ENCODE results near the gene ASTN1. TPM values are rescaled to one million over a fixed set of nuclear protein-coding genes. Genes with fewer than 3 reads are reported as not detected.

The ASTN1 gene
- total RNA-seq, 2 experiments from 2014 or later, result not detected

- H3K36me3 Mint-ChIP-seq, result no peaks in the 10 kb centered on the region
- H3K4me1 Mint-ChIP-seq, result no peaks in the 10 kb centered on the region
- DNase-seq, result no peak
- no peak overlapping the region for H3K27ac Mint-ChIP-seq
- peaks cover 1% of the 10 kb centered on the region for H3K9me3 Mint-ChIP-seq
- H3K4me3 Mint-ChIP-seq, result no peak overlapping the region
- H3K27me3 Mint-ChIP-seq, result peaks cover 33% of the 10 kb centered on the region
Observed at GRCh38 chr1:177173976-177174375, 9.5 kb upstream of the ASTN1 start.

- Mint-ChIP-seq H3K4me1 (no peaks in the 10 kb centered on the region), H3K36me3 (no peaks in the 10 kb centered on the region), H3K27me3 (peaks cover 26% of the 10 kb centered on the region), H3K27ac (no peak overlapping the region), H3K9me3 (peaks cover 1% of the 10 kb centered on the region), H3K4me3 (no peak overlapping the region)
- DNase-seq, result no peak
Observed at GRCh38 chr1:177172866-177173265, 8.4 kb upstream of the ASTN1 start.

- Mint-ChIP-seq H3K36me3 (no peaks in the 10 kb centered on the region), H3K4me3 (no peak overlapping the region), H3K27ac (no peak overlapping the region), H3K9me3 (peaks cover 1% of the 10 kb centered on the region), H3K27me3 (peaks cover 26% of the 10 kb centered on the region), H3K4me1 (no peaks in the 10 kb centered on the region)
- no peak for DNase-seq
Observed at GRCh38 chr1:177172272-177172671, 7.8 kb upstream of the ASTN1 start.

GRCh38 chr1:177171536-177172123 is 7.1 kb upstream of the ASTN1 start:
- H3K36me3 Mint-ChIP-seq, result no peaks in the 10 kb centered on the region
- H3K27me3 Mint-ChIP-seq, result peaks cover 26% of the 10 kb centered on the region
- H3K4me3 Mint-ChIP-seq, result no peak overlapping the region
- peaks cover 1% of the 10 kb centered on the region for H3K9me3 Mint-ChIP-seq
- H3K27ac Mint-ChIP-seq, result no peak overlapping the region
- no peaks in the 10 kb centered on the region for H3K4me1 Mint-ChIP-seq
- no peak for DNase-seq

- Mint-ChIP-seq H3K27me3 (peaks cover 25% of the 10 kb centered on the region), H3K27ac (no peak within 1 kb of the TSS), H3K4me1 (no peaks in the 10 kb centered on the region), H3K36me3 (no peaks in the 10 kb centered on the region), H3K4me3 (no peak within 1 kb of the TSS), H3K9me3 (no peaks in the 10 kb centered on the region)
- DNase-seq, result peak; percentile 1
Observed at GRCh38 chr1:177170756-177171535, 6.4 kb upstream of the ASTN1 start, which contains the start of gene BRINP2. TSS of gene BRINP2 (plus strand) at chr1:177170958. CDS start at chr1:177229877, 58,919 bp downstream.

- Mint-ChIP-seq H3K4me3 (no peak overlapping the region), H3K36me3 (peaks cover 2% of the 10 kb centered on the region), H3K27me3 (peaks cover 42% of the 10 kb centered on the region)
Observed at GRCh38 chr1:177165069-177165439, 542 bp upstream of the ASTN1 start.

GRCh38 chr1:177163844-177164379 is 600 bp downstream of the ASTN1 start:
- Mint-ChIP-seq H3K27me3 (peaks cover 42% of the 10 kb centered on the region), H3K4me1 (no peaks in the 10 kb centered on the region), H3K27ac (no peak overlapping the region), H3K36me3 (peaks cover 2% of the 10 kb centered on the region), H3K4me3 (no peak overlapping the region), H3K9me3 (peaks cover 3% of the 10 kb centered on the region)
- DNase-seq, result no peak

More at GRCh38 chr1:177165069-177165439, 542 bp upstream of the ASTN1 start:
- DNase-seq, result no peak
- no peak overlapping the region for H3K27ac Mint-ChIP-seq
- H3K4me1 Mint-ChIP-seq, result no peaks in the 10 kb centered on the region
- H3K9me3 Mint-ChIP-seq, result peaks cover 3% of the 10 kb centered on the region

GRCh38 chr1:177162243-177162642 is 2.3 kb downstream of the ASTN1 start:
- DNase-seq, result no peak
- peaks cover 2% of the 10 kb centered on the region for H3K36me3 Mint-ChIP-seq
- no peak overlapping the region for H3K4me3 Mint-ChIP-seq
- no peaks in the 10 kb centered on the region for H3K4me1 Mint-ChIP-seq
- H3K9me3 Mint-ChIP-seq, result peaks cover 3% of the 10 kb centered on the region
- H3K27ac Mint-ChIP-seq, result no peak overlapping the region
- H3K27me3 Mint-ChIP-seq, result peaks cover 42% of the 10 kb centered on the region

GRCh38 chr1:177146499-177146898 is 18.0 kb downstream of the ASTN1 start:
- no peak overlapping the region for H3K27ac Mint-ChIP-seq
- no peaks in the 10 kb centered on the region for H3K36me3 Mint-ChIP-seq
- peaks cover 2% of the 10 kb centered on the region for H3K9me3 Mint-ChIP-seq

GRCh38 chr1:177145106-177146070 is 19.1 kb downstream of the ASTN1 start:
- Mint-ChIP-seq H3K36me3 (no peaks in the 10 kb centered on the region), H3K9me3 (peaks cover 2% of the 10 kb centered on the region), H3K27me3 (peaks cover 4% of the 10 kb centered on the region), H3K4me1 (no peaks in the 10 kb centered on the region), H3K4me3 (no peak overlapping the region), H3K27ac (no peak overlapping the region)
- no peak for DNase-seq

More at GRCh38 chr1:177146499-177146898, 18.0 kb downstream of the ASTN1 start:
- Mint-ChIP-seq H3K27me3 (peaks cover 4% of the 10 kb centered on the region), H3K4me1 (no peaks in the 10 kb centered on the region), H3K4me3 (no peak overlapping the region)
- DNase-seq, result no peak

- no peaks in the 10 kb centered on the region for H3K36me3 Mint-ChIP-seq
Observed at GRCh38 chr1:177142791-177143271, 21.7 kb downstream of the ASTN1 start.

GRCh38 chr1:177142010-177142409 is 22.5 kb downstream of the ASTN1 start:
- H3K4me3 Mint-ChIP-seq, result no peak overlapping the region
- H3K4me1 Mint-ChIP-seq, result no peaks in the 10 kb centered on the region
- no peaks in the 10 kb centered on the region for H3K9me3 Mint-ChIP-seq
- H3K36me3 Mint-ChIP-seq, result no peaks in the 10 kb centered on the region
- no peak overlapping the region for H3K27ac Mint-ChIP-seq
- H3K27me3 Mint-ChIP-seq, result peaks cover 4% of the 10 kb centered on the region
- DNase-seq, result no peak

More at GRCh38 chr1:177142791-177143271, 21.7 kb downstream of the ASTN1 start:
- Mint-ChIP-seq H3K27me3 (peaks cover 4% of the 10 kb centered on the region), H3K27ac (no peak overlapping the region), H3K4me3 (no peak overlapping the region), H3K4me1 (no peaks in the 10 kb centered on the region), H3K9me3 (no peaks in the 10 kb centered on the region)
- no peak for DNase-seq

GRCh38 chr1:177138347-177138746 is 26.2 kb downstream of the ASTN1 start:
- no peak overlapping the region for H3K4me3 Mint-ChIP-seq
- H3K4me1 Mint-ChIP-seq, result no peaks in the 10 kb centered on the region
- H3K36me3 Mint-ChIP-seq, result no peaks in the 10 kb centered on the region
- no peaks in the 10 kb centered on the region for H3K9me3 Mint-ChIP-seq
- H3K27ac Mint-ChIP-seq, result no peak overlapping the region
- H3K27me3 Mint-ChIP-seq, result no peaks in the 10 kb centered on the region
- DNase-seq, result no peak

GRCh38 chr1:177137814-177138213 is 26.7 kb downstream of the ASTN1 start:
- Mint-ChIP-seq H3K36me3 (no peaks in the 10 kb centered on the region), H3K4me1 (no peaks in the 10 kb centered on the region), H3K9me3 (no peaks in the 10 kb centered on the region), H3K4me3 (no peak overlapping the region), H3K27me3 (no peaks in the 10 kb centered on the region), H3K27ac (no peak overlapping the region)
- no peak for DNase-seq

All from activated naive CD8-positive, alpha-beta T cell treated with anti-CD3 and anti-CD28 coated beads for 36 hours (primary cell).